Measurements from ENCODE around the gene KRT5. TPM values are rescaled to one million over a fixed set of nuclear protein-coding genes. Genes with fewer than 3 reads are reported as not detected.

Gene KRT5
- total RNA-seq, 2 experiments from 2014 or later = 0.91 TPM; not detected in 1

- H3K36me3 ChIP-seq (ENCODE audit: insufficient read depth, low read length) = no peaks in the 10 kb centered on the region
- no peak overlapping the region for H3K4me3 ChIP-seq (ENCODE audit: low read depth, low read length, poor library complexity, severe bottlenecking)
- no peaks in the 10 kb centered on the region for H4K20me1 ChIP-seq (ENCODE audit: insufficient read depth, low read length)
- ChIA-PET CTCF (ENCODE audit: unreplicated experiment) (no interaction called here), POLR2A (no interaction called here)
- DNase-seq (ENCODE audit: low spot score) = no peak
- BruUV-seq (replicated peaks) = no TSS peak
- no peak overlapping the region for H2AFZ ChIP-seq (ENCODE audit: low read length)
- no peaks in the 10 kb centered on the region for H3K79me2 ChIP-seq (ENCODE audit: insufficient read depth, low read depth, low read length)
- no peak overlapping the region for H3K27ac ChIP-seq (ENCODE audit: low read depth, low read length, poor library complexity, severe bottlenecking)
- H3K4me1 ChIP-seq (ENCODE audit: insufficient read depth, low read length, poor library complexity, severe bottlenecking) = no peaks in the 10 kb centered on the region
- TF ChIP-seq CTCF (conservative IDR thresholded peaks at IDR 0.05; ENCODE audit: low read length) = no peak
- TF ChIP-seq EZH2phosphoT487 (IDR thresholded peaks at IDR 0.05; ENCODE audit: borderline replicate concordance, low read depth, low read length) = no peak
- intact Hi-C loops (cut with micrococcal nuclease; ENCODE audit: unreplicated experiment) = no loop called here
- no peak overlapping the region for H3K4me2 ChIP-seq (ENCODE audit: low read length)
- no peaks in the 10 kb centered on the region for H3K9me2 ChIP-seq (ENCODE audit: insufficient read depth, low read length)
- no peaks in the 10 kb centered on the region for H3K9me3 ChIP-seq (ENCODE audit: low read length)
Measured at GRCh38 chr12:52524241-52524897, 4.2 kb upstream of the KRT5 start.

- Histone ChIP-seq H3K4me1 (ENCODE audit: insufficient read depth, low read length, poor library complexity, severe bottlenecking) (no peaks in the 10 kb centered on the region), H3K9me2 (ENCODE audit: insufficient read depth, low read length) (no peaks in the 10 kb centered on the region), H3K9me3 (ENCODE audit: low read length) (no peaks in the 10 kb centered on the region), H2AFZ (ENCODE audit: low read length) (no peak overlapping the region), H3K36me3 (ENCODE audit: insufficient read depth, low read length) (no peaks in the 10 kb centered on the region), H3K4me3 (ENCODE audit: low read depth, low read length, poor library complexity, severe bottlenecking) (no peak overlapping the region), H3K79me2 (ENCODE audit: insufficient read depth, low read depth, low read length) (no peaks in the 10 kb centered on the region), H3K27ac (ENCODE audit: low read depth, low read length, poor library complexity, severe bottlenecking) (no peak overlapping the region), H4K20me1 (ENCODE audit: insufficient read depth, low read length) (no peaks in the 10 kb centered on the region), H3K4me2 (ENCODE audit: low read length) (no peak overlapping the region)
- intact Hi-C loops (cut with micrococcal nuclease; ENCODE audit: unreplicated experiment) = no loop called here
- ChIA-PET POLR2A (no interaction called here), CTCF (ENCODE audit: unreplicated experiment) (no interaction called here)
- TF ChIP-seq CTCF (conservative IDR thresholded peaks at IDR 0.05; ENCODE audit: low read length) (no peak), EZH2phosphoT487 (IDR thresholded peaks at IDR 0.05; ENCODE audit: borderline replicate concordance, low read depth, low read length) (no peak)
- DNase-seq (ENCODE audit: low spot score) = no peak
- no TSS peak for BruUV-seq (replicated peaks)
Measured at GRCh38 chr12:52523824-52524223, 3.6 kb upstream of the KRT5 start.

- Histone ChIP-seq H3K36me3 (ENCODE audit: insufficient read depth, low read length) (no peaks in the 10 kb centered on the region), H4K20me1 (ENCODE audit: insufficient read depth, low read length) (no peaks in the 10 kb centered on the region), H3K9me3 (ENCODE audit: low read length) (no peaks in the 10 kb centered on the region), H3K27ac (ENCODE audit: low read depth, low read length, poor library complexity, severe bottlenecking) (no peak overlapping the region), H3K79me2 (ENCODE audit: insufficient read depth, low read depth, low read length) (no peaks in the 10 kb centered on the region), H2AFZ (ENCODE audit: low read length) (no peak overlapping the region), H3K9me2 (ENCODE audit: insufficient read depth, low read length) (no peaks in the 10 kb centered on the region), H3K4me2 (ENCODE audit: low read length) (no peak overlapping the region), H3K4me1 (ENCODE audit: insufficient read depth, low read length, poor library complexity, severe bottlenecking) (no peaks in the 10 kb centered on the region), H3K4me3 (ENCODE audit: low read depth, low read length, poor library complexity, severe bottlenecking) (no peak overlapping the region)
- no peak for TF ChIP-seq CTCF (conservative IDR thresholded peaks at IDR 0.05; ENCODE audit: low read length)
- no peak for TF ChIP-seq EZH2phosphoT487 (IDR thresholded peaks at IDR 0.05; ENCODE audit: borderline replicate concordance, low read depth, low read length)
- ChIA-PET POLR2A (no interaction called here), CTCF (ENCODE audit: unreplicated experiment) (no interaction called here)
- BruUV-seq (replicated peaks) = no TSS peak
- intact Hi-C loops (cut with micrococcal nuclease; ENCODE audit: unreplicated experiment) = no loop called here
- DNase-seq (ENCODE audit: low spot score) = no peak
Measured at GRCh38 chr12:52522346-52523011, 2.3 kb upstream of the KRT5 start.
